CD1c-positive myeloid dendritic cell (primary cell): ENCODE measurements around the gene PLPPR1.
"Not testable (repeated sequence)": the region's sequence is repeated elsewhere in the genome, so short reads cannot be mapped to it uniquely, and the experiment has no call there.

Source experiments
- DNase-seq: peaks from one replicate; pipeline ENCODE4 v3.0.0-alpha.2; 2016; ENCODE audit errors: extremely low spot score

Gene PLPPR1

DNA sequence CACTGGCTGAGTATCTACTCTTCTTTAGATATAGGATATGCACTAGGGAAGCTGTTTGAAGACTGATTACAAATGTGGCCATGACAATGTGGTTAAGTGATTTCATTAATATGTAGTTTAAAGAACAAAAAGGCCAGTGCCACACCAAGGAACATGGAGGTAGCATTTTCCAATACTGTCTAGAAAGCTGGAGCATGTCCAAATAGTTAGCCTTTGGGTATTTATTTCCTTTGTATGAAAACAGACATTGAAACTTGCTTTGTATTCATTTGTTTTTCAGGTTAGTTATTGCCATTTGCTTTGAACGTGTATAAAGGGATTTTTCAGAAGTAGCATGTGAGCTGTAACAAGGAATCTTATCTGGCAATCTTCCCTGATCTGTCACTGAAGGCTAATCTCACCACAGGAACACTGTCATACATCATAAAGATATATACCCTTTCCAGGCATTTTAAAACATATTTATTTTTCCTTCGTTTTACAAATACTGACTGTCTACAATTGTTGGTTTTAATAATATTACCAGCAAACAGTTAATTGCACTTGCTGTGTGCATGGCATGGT, 93.4 kb downstream of the PLPPR1 start:
- no peak for DNase-seq

DNA sequence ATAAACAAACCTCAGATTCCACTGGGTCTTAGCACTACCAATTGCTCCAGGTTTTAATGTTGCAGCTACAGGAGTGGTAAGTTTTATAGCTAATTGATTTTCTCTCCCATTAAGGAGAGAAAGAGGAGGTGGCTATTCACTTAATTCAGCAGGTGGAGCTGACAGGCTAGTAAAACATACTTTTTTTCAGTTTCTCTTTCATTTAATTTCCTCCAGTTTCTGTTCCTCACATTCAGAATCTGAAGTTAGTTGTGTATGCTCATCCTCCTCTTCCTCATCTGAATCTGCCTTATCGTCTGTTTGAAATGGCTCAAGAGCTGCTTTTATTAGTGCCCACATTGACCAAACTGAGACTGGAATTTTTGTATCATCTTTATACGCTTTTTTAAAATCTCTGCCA, 98.0 kb downstream of the PLPPR1 start:
- DNase-seq = no peak

- DNase-seq = not testable (repeated sequence)
Measured at GRCh38 chr9:101127369-101127768, 98.8 kb downstream of the PLPPR1 start.

GRCh38 chr9:101128623-101129022, 100.1 kb downstream of the PLPPR1 start:
- DNase-seq = no peak

GRCh38 chr9:101130054-101130453, 101.5 kb downstream of the PLPPR1 start:
- no peak for DNase-seq

DNA sequence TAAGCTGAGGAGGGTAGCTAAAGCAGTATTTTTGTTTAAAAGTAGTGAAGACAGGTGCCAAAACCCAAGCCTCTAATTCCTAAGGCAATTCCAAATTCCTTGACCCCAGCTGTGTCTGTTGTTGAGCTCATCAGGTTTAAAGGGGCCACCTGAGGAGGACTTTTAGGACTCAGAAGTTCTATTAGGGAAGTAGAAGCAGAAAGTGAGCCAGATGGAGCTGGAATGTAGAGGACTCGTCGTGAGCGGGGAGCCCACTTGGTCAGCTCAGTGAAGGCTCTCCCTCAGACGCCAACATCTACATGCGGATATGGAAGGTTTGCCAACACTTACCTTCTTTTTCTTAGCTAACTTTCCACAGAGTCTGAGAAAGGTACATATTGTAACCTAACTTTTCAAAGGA, 102.8 kb downstream of the PLPPR1 start:
- no peak for DNase-seq

- no peak for DNase-seq
Measured at GRCh38 chr9:101132801-101133200, 104.3 kb downstream of the PLPPR1 start.

DNA sequence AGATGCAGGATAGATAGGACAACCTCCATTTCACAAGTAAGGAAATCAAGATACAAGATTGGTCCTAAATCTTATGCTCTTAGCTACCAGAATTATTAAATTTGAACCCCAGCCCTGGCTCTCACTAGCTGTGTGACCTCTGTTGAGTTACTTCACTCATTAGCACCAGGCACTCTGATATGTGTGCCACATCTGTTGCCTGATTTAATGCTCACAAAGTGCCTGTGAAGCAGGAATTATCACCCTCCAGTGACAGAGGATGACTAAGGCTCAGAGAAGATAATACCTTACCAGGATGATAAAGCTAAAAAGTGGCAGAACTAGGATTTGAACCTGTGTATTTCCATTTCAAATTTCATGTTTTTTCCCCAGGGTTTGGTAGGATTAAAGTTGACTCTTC, 110.0 kb downstream of the PLPPR1 start:
- DNase-seq = no peak

- no peak for DNase-seq
Measured at GRCh38 chr9:101139082-101139481, 110.6 kb downstream of the PLPPR1 start.

GRCh38 chr9:101140764-101141163, 112.2 kb downstream of the PLPPR1 start:
- no peak for DNase-seq

DNA sequence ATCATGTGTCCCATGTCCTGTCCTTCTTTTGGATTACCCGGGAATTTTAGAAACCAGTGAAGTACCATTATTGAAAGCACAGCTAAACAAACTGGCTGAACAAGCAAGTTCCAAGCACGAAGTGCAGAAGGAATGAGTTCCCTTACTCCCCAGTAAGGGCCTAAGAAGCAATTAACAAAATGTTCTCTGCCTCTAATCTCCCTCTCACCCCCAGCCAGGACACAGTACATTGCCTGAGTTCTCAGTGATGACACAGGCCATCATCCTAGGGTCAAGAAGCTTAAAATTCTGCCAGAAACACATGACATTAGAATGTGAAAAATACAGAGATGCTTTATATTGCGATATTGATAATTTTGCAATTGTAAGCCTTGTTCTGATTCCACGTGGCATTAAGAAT, 118.0 kb downstream of the PLPPR1 start:
- DNase-seq = no peak

DNA sequence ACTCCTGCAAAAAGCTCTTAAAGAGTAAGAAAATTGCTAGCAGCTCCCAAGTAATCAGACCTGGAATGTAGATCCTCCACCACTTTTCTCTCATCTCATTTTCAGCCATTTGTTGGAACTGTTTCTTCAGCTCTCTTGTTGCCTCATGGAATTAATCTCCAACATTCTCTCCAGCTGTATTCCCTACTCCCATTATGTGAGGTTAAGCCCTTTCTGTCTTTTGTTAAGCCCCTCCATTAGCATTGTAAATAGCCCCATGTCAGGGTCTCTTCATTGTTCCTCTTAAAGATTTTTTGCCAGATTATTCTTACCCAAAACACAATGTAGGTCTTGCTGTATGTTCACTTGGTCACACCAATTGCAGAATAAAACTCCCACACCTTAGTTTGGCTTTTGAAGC, 119.8 kb downstream of the PLPPR1 start:
- no peak for DNase-seq

GRCh38 chr9:101158361-101158760, 129.8 kb downstream of the PLPPR1 start:
- no peak for DNase-seq

- DNase-seq = no peak
Measured at GRCh38 chr9:101162231-101162630, 133.7 kb downstream of the PLPPR1 start.

DNA sequence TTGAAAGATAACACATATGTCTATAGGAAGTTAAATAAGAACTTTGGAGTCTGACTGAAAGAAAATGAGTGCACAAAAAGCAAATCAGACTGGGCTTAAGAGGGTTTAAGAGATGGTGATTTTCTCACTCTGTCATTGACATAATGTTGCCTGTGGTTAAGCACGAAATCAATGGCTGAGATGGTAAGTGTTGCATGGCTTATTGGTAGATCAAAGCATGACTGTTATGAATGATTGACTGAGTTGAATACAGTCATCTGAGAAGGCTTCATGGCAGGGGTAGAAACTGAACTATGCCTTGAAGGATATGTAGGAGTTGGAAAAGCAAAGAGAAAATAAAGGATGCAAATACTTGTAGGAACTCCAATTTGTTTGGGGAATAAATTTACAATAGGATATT, 136.6 kb downstream of the PLPPR1 start:
- no peak for DNase-seq

- no peak for DNase-seq
Measured at GRCh38 chr9:101167490-101168134, 139.1 kb downstream of the PLPPR1 start.

- no peak for DNase-seq
Measured at GRCh38 chr9:101172616-101173015, 144.1 kb downstream of the PLPPR1 start.

DNA sequence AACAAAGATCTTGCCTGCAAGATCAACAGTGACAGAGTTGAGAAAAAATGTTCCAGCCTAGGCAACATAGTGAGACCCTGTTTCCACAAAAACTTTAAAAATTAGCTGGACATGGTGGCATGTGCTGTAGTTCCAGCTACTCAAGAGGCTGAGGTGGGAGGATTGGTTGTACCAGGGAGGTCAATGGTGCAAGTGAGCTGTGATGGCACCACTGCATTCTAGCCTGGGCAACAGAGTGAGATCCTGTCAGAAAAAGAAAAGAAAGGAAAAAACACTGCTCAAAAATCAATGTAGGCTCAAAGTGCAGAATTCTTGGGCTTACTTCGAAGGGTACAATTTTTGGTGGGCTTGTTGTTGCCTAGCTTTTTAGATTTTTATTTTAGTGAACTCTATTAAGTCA, 145.4 kb downstream of the PLPPR1 start:
- DNase-seq = no peak

DNA sequence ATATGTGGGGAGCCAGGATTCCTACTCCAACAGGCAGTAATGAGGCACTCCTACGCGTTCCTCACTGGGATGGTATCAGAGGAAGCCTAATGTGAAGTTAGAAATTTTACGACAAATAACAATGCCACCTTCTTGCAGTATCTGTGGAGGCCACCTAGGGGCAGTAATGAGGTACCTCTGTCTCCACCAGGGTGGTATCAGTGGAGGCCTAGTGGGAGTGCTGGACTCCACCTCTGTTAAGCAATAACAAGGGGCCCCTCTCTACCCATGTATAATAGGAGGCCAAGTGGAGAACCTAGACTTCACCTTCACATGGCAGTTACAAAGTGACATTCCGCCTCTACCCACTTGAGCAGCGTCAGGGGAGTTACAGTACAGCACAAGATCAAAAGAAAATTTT, 147.9 kb downstream of the PLPPR1 start:
- no peak for DNase-seq

DNA sequence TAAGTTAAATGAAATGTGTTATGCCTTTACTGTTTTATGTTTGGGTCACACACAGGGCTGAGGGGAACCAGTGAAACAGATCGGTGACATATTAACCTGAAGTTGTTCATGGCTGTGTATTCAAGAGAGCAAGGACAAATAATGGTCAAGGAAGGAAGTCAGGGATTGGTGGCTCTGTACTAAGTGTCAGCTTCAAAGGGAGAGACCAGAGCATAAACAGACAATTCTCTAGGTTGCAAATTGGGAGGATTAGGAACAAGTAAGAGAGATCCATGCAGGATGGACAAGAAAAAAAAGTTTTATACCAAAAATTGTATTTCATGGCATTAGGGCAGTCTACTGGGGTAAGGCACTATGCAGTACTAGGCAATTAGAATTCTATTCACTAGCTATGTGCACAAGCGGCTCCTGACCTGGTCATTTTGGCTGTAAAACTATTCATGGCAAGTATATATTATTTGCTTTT, 156.3 kb downstream of the PLPPR1 start:
- no peak for DNase-seq

GRCh38 chr9:101191723-101192122, 163.2 kb downstream of the PLPPR1 start:
- DNase-seq = no peak

- DNase-seq = no peak
Measured at GRCh38 chr9:101197026-101197425, 168.5 kb downstream of the PLPPR1 start.

- DNase-seq = no peak
Measured at GRCh38 chr9:101200852-101201251, 172.3 kb downstream of the PLPPR1 start.

GRCh38 chr9:101201630-101202029, 173.1 kb downstream of the PLPPR1 start:
- no peak for DNase-seq
